Activated CD8-positive, alpha-beta memory T cell treated with anti-CD3 and anti-CD28 coated beads, Interleukin-2, amount 50 U/mL, for 24 hours (primary cell): ENCODE results near the gene SDCBP2.

ENCODE experiments used
- DNase-seq: peaks from one replicate; pipeline ENCODE4 v3.0.0-alpha.2; 2020; ENCODE audit errors: extremely low read depth

SDCBP2 gene

DNA sequence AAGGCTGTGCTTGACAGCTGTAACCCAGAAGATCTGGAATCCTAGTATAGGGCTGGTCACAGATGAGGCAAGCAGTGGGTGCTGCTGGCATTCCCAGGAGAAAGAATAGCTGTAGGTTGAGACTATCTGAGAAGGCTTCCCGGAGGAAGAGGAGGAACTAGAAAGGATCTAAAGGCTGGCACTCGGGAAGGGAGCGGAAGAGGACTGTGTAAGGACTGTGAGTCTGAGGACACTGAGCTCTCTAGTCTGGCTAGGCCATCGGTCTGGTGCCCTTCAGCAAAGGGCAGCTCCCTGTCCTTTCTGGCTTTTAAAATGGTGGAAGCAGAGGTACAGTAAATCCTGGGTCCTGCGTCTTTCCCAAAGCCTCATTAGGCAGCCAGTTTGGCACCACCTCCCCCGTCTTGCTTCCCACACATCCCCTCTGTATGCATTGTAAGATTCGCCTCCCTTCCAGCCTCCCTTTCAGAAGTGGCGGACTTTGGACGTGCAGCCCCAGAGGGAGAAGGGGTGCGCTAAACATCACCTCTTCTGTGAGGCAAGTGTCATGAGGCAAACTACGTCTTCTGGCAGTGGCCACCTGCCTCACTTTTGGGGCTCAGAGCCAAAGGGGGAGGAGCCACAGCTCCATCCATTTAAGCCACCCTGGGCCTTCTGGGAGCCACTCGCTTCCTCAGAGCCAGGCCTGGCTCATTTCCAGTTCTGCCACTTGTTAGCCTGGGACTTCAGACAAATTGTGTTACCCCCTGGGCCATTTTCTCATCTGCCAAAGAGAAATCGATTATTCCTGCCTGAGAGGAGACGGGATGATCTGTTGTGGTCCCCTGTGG, 54.2 kb downstream of the SDCBP2 start:
- no peak for DNase-seq

DNA sequence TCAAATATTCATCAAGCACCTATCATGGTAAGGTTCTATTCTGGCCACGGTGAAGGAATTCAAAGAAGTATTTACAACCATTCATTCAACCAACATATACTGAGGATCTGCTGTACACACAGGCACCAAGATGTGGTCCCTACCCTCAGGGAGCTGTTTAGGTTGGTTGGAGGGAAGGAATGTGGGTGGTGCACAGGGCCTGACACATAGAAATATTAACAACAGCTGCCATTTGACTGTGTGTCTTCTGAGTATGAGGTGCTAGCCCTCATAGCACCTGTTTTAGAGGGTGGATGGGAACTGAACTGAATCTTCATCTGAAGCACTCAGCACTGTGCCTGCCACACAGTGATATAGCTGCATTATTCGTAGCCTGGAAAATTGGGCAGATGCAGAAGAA, 55.6 kb downstream of the SDCBP2 start:
- DNase-seq: no peak

DNA sequence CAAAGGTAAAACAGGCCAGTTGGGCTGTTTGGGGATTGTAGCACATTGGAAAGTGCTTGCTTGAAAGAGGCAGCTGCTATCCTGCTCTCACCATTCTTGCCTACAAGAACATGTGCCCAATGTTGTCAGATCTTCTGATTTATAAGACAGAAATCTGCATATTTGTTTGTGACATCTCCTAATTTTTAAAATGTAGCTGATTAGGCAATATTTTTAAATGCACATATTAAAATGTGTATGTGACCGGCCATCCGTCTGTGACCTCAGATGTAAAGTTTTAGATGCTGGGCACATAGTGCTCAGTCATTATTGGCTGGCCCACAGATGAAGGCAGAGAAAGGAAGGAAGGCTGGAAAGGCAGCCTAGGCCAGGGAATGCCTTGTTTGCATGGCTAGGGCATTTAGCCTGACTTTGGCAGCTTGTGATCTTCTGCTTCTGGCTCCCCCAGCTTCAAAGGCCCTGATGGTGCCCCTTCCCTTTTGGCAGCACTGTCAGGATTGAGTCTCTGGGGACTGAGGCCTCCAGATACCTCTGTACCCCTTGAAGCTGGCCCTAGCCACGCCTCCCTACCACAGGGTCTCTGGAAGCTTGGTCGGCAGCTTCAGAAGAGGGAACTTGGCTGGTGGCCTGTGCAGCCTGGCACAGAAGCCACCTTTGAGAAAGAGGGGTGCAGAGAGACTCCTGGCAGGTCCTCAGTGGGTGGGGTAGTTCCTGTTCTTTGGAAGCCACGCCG, 56.4 kb downstream of the SDCBP2 start:
- no peak for DNase-seq

DNA sequence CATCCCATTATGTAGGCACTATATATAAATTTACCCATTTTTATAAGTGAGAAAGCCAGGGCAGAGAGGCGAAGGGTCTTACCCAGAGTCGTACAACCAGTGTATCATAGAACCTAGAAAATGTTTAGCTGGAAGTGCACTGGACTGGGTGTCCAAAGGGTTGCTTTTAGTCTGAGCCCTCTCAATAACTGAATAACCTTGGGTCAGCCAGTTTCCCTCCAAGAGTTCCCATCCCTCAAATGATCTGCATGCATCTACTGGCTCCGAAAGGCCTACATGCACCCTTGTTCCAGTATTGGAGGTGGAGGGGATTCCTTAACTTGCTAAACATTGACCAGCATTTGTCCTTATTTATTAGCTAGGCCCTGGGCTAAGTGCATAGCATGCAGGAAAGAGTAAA, 59.1 kb downstream of the SDCBP2 start:
- DNase-seq: no peak

DNA sequence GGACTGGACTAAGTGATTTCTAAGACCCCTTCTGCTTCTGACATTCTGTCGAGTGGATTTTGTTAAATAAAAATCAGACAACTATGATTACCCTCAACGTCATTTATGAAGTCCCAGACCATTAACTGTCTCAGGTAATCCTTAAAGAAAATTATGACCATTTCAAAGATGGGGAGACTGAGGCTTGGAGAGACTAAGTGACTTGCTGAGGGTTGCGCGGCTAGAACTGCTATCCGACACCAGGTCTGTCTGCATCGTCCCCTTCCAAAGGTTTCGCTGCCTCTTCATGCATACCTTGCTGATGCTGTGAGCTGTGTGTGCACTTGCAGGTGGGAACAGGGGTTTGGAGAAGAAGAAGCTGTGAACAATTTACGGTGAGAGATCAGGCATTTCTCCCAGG, 59.7 kb downstream of the SDCBP2 start:
- DNase-seq: no peak

DNA sequence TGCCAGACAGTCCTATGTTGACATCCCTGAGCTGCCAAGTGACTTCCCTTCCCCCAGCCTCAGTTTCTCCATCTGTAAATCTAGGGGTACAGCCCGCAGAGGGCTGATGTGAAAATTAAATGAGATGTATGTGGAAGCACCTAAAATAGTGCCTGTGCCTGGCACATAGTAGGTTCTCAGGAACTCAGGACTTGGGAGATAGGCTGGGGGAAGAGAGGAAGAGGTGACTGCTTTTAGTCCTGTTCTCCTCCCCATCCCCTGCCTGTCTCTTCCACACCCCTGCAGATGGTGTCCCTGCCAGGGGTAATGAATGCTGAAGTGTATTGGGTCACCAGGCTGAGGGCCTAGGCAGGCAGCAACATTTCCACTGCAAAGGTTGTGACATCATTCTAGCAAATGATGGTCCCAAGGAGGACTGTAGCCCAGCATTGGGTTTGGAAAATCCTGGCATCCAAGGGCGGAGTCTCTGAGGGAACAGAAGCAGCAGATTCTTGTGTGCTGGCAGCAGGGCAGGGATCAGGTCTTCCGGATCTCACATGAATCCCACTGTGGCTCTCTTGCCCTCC, 61.0 kb downstream of the SDCBP2 start:
- no peak for DNase-seq

DNA sequence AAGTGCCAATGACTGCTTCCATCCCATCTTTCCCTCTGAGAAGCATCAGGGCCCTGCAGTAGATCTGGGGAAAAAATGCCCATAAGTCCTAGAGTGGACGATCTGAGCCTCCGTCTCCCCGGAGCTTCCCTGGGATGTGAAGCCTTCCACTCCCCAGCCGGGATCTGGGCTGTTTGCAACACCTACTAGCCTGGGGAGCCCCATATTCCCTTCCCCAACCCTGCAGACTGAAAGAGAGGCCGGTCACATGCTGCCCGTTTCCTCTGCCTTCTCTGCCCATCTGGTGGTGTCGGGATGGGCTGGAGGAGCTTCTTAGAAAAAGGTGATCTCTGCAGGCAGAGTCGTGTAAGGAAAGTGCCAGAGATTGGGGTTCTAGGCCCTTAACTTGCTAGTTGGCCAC, 61.8 kb downstream of the SDCBP2 start:
- no peak for DNase-seq

DNA sequence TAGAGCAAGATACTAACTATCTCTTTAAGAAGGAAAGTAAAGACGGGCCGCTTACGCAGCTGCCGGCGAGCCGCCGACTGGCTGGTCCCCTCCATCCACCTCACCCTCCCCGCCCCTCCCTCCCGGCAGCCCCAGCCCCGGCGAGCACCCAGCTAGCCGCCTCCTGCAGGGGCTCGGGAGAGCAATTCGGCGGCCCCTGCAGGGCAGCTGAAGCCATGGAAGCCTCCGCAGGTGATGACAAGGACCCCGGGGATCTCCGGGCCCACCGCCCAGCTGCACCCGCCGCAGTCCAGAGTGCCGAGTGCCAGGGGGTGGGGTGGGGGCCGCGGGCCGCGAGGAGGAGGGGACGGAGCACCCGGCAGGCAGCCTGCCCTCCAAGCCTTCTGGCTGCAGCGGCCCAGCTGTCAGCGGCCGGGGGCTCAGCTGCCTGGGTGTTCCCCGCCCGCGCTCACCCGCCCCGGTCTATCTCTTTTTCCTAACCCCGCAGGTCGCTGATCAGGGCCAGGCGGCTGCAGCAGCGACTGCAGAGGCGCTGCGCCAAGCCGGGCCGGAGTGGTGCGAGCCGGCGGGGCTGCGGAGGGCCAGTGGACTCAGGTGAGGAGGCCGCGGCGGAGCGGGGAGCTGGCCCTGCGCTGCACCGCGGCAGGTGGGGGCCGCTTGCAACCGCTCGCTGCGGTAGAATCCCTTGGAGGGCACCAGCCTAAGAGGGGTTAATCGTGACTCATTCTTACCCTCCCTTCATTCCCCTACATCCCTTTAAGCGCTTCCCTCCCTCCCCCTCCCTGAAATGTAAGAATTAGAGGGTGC, 62.6 kb downstream of the SDCBP2 start, which contains the start of gene SNPH:
Gene SNPH, plus strand, starts transcription at position 128 of the 807 bp plus-strand sequence. CDS start 29,946 bp downstream, outside the sequence.
- DNase-seq: peak; percentile 42

DNA sequence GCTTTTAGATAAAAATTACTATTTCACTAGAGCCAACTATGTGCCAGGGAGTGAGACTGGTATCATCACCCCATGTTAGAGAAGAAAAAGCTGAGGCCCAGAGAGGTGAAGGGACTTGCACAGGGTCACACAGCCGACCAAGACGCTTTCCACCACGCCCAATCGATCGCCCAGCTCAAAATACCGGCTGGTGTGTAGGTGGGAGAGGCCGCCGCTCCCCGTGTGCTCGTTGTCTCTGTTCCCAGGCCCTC, 63.1 kb downstream of the SDCBP2 start:
- DNase-seq: no peak

DNA sequence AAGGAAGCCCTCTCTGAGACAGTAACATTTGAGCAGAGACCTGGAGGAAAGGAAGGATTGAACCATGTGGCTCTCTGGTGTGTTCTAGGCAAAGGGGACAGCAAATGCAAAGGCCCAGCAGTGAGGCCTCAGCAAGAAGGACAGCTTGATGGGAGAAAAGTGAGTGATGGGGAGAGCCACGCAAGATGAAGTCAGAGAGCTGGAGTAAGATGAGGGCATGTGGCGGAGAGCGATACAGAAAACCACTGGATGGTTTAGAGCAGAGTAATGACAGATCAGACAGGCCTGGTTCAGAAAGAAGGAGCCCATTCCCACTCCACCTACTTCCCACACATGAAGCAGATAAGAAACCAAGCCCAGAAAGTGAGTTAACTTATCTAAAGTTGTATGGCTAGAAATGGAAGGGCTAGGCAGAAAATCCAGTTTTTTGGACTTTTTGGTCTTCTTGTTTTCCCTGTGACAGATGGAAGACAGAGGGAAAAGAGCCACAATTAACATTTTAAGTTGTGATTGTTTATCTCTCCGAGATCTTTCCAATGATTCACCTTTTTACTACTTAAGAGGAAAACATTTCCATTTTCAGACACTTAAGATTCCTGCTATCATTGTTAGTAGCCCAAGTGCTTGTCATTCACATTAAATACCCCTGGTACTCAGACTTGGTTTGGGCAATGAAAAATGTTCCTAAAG, 63.6 kb downstream of the SDCBP2 start:
- no peak for DNase-seq

DNA sequence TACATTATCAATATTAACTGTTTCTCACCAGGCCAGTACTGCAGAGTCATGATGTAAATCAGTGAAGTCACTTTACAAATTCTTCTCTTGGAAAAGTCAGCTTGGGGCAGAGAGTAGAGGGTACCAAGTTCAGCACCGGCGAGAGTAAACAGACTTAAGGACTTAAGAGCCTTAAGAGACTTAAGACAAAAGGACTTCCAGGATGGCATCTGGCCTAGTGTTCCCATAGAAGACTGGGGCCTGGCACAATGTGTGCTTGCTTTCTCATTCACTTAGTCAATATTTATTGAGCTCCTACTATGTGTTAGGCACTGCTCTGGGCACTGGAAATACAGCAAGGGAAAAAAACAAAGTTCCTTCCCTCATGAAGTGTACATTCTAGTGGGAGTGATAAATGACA, 64.2 kb downstream of the SDCBP2 start:
- no peak for DNase-seq

DNA sequence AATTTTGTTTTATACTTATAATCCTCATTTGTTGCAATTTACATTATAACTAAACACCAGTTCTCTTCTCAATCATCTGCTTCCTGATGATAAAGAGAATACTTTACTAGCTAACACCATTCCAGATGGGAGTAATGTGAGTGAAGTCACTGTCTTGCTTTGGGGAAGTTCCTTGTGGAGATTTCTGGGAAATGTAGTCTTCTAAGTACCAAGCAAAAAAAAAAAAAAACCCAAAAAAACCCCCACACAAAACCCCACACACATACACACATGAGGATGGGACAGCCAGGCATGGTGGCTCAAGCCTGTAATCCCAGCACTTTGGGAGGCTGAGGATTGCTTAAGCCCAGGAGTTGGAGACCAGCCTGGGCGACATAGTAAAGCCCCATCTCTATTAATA, 65.1 kb downstream of the SDCBP2 start:
- no peak for DNase-seq
